ENCODE results near the gene CLDN4. TPM values are rescaled to one million over a fixed set of nuclear protein-coding genes. Genes with fewer than 3 reads are reported as not detected.
"Not testable (repeated sequence)": the region's sequence is repeated elsewhere in the genome, so short reads cannot be mapped to it uniquely, and the experiment has no call there.

The CLDN4 gene
- polyA plus RNA-seq, 1 experiment: 0.15 TPM

- ChIA-PET POLR2A (interaction anchor here (0.9 to 1.5 kb wide), 2 partner anchors 9 to 11 kb away, joined by 3 to 5 read pairs; partner anchors contain the start of gene METTL27), CTCF (interaction anchor here (1.1 kb wide), 1 partner anchor 21 kb away, joined by 3 read pairs; no protein-coding TSS in a partner anchor)
- no peak for TF ChIP-seq CTCF (IDR thresholded peaks at IDR 0.05; ENCODE audit: low read depth, low read length)
- Histone ChIP-seq H3K9me3 (ENCODE audit: control insufficient read depth, insufficient read depth, low read length) (peaks cover 5% of the 10 kb centered on the region; the same call in 1 of the 2 replicates), H3K27ac (ENCODE audit: low read depth, low read length) (no peak overlapping the region), H3K4me3 (ENCODE audit: low read depth, low read length) (no peak overlapping the region), H3K27me3 (ENCODE audit: control insufficient read depth, insufficient read depth, low read length) (no peaks in the 10 kb centered on the region)
- DNase-seq (ENCODE audit: low read depth, low spot score): no peak
Observed at GRCh38 chr7:73833251-73833919, 2.6 kb downstream of the CLDN4 start.

GRCh38 chr7:73834626-73835191, 3.9 kb downstream of the CLDN4 start:
- no peak overlapping the region for H3K4me3 ChIP-seq (ENCODE audit: low read depth, low read length)
- peaks cover 5% of the 10 kb centered on the region; the same call in 1 of the 2 replicates for H3K9me3 ChIP-seq (ENCODE audit: control insufficient read depth, insufficient read depth, low read length)
- no peak for TF ChIP-seq CTCF (IDR thresholded peaks at IDR 0.05; ENCODE audit: low read depth, low read length)
- DNase-seq (ENCODE audit: low read depth, low spot score): no peak
- POLR2A ChIA-PET: interaction anchor here (0.7 kb wide), 1 partner anchor 213 kb away, joined by 3 read pairs; no protein-coding TSS in a partner anchor
- no peaks in the 10 kb centered on the region for H3K27me3 ChIP-seq (ENCODE audit: control insufficient read depth, insufficient read depth, low read length)
- CTCF ChIA-PET: no interaction called here
- H3K27ac ChIP-seq (ENCODE audit: low read depth, low read length): no peak overlapping the region

- H3K4me3 ChIP-seq (ENCODE audit: low read depth, low read length); H3K27me3 ChIP-seq (ENCODE audit: control insufficient read depth, insufficient read depth, low read length); H3K27ac ChIP-seq (ENCODE audit: low read depth, low read length); H3K9me3 ChIP-seq (ENCODE audit: control insufficient read depth, insufficient read depth, low read length); POLR2A ChIA-PET; CTCF ChIA-PET; DNase-seq (ENCODE audit: low read depth, low spot score): not testable (repeated sequence)
Observed at GRCh38 chr7:73837167-73837566, 6.4 kb downstream of the CLDN4 start.

- no peak for TF ChIP-seq CTCF (IDR thresholded peaks at IDR 0.05; ENCODE audit: low read depth, low read length)
- H3K9me3 ChIP-seq (ENCODE audit: control insufficient read depth, insufficient read depth, low read length): peaks cover 5% of the 10 kb centered on the region; the same call in 1 of the 2 replicates
- DNase-seq (ENCODE audit: low read depth, low spot score): no peak
- no peak overlapping the region for H3K27ac ChIP-seq (ENCODE audit: low read depth, low read length)
- CTCF ChIA-PET: interaction anchor here (0.6 kb wide), 1 partner anchor 229 kb away, joined by 5 read pairs; no protein-coding TSS in a partner anchor
- no peak overlapping the region for H3K4me3 ChIP-seq (ENCODE audit: low read depth, low read length)
- no peaks in the 10 kb centered on the region for H3K27me3 ChIP-seq (ENCODE audit: control insufficient read depth, insufficient read depth, low read length)
- POLR2A ChIA-PET: no interaction called here
Observed at GRCh38 chr7:73838642-73839041, 7.8 kb downstream of the CLDN4 start.

GRCh38 chr7:73839290-73839689, 8.5 kb downstream of the CLDN4 start:
- TF ChIP-seq CTCF (IDR thresholded peaks at IDR 0.05; ENCODE audit: low read depth, low read length): no peak
- DNase-seq (ENCODE audit: low read depth, low spot score): no peak
- CTCF ChIA-PET: interaction anchor here (0.6 kb wide), 1 partner anchor 228 kb away, joined by 5 read pairs; no protein-coding TSS in a partner anchor
- POLR2A ChIA-PET: no interaction called here
- H3K27me3 ChIP-seq (ENCODE audit: control insufficient read depth, insufficient read depth, low read length): no peaks in the 10 kb centered on the region
- H3K4me3 ChIP-seq (ENCODE audit: low read depth, low read length): no peak overlapping the region
- H3K27ac ChIP-seq (ENCODE audit: low read depth, low read length): no peak overlapping the region
- H3K9me3 ChIP-seq (ENCODE audit: control insufficient read depth, insufficient read depth, low read length): peaks cover 5% of the 10 kb centered on the region; the same call in 1 of the 2 replicates
